ENCODE measurements around the gene CCDC149. TPM values are rescaled to one million over a fixed set of nuclear protein-coding genes. Genes with fewer than 3 reads are reported as not detected.

CCDC149 gene
- total and polyA plus RNA-seq, 8 donors = 14.3 to 25.3 (median 20.3) TPM

Other genes with a start within 250 kb of the CCDC149 start
- 10 to 100 TPM; 31.2 to 43.9 (median 37.6) TPM for gene SOD3, start 117.5 kb downstream of the CCDC149 start, total RNA-seq
- gene SOD3, start 117.5 kb downstream of the CCDC149 start, polyA plus RNA-seq = 10 to 100 TPM; 21.2 to 38.6 TPM
- gene LGI2, start 117.9 kb upstream of the CCDC149 start, total RNA-seq = 1 to 10 TPM in 2 of 6 donors, under 1 TPM in 4; 0.22 to 1.7 (median 0.73) TPM
- under 1 TPM; 0.38 to 0.72 TPM for gene LGI2, start 117.9 kb upstream of the CCDC149 start, polyA plus RNA-seq
- 1 to 10 TPM; 5.3 to 9.2 (median 6.1) TPM for gene SEPSECS, start 247.4 kb upstream of the CCDC149 start, total RNA-seq
- 1 to 10 TPM; 5.8 to 6.6 TPM for gene SEPSECS, start 247.4 kb upstream of the CCDC149 start, polyA plus RNA-seq

Data from pancreas (tissue), 8 donors.